GM12874 (cell line): Measurements from ENCODE around the gene TAS2R1.

Source experiments
- CTCF ChIP-seq: IDR thresholded peaks from 2 replicates; pipeline ENCODE4 v1.5.1; 2011; ENCODE audit warnings: low read depth, mild to moderate bottlenecking, control low read depth, low read length, moderate library complexity; ENCODE audit not compliant: insufficient read depth

Gene TAS2R1

DNA sequence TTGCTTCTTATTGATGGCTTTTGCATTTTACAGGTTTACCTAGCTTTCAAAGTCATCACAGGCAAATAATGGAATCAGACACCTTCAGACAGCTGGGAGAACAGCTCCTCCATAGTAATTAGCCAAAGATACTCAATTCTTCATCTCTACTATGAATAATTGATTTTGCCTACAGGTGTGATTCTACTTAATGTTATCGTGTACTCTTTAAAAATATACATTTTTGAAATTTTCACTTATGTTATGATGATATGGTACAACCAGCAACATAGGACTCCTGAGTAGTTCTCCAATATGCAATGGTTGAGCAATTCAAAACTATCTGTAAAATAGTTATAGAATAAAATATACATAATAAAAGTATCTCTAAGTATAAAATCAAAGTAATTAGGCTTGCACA, at the start of gene TAS2R1:
TSS of gene TAS2R1 (minus strand) at position 101 of the 400 bp plus-strand sequence. CDS start 319 bp downstream, outside the sequence.
- no peak for TF ChIP-seq CTCF

- TF ChIP-seq CTCF, result no peak
Observed at GRCh38 chr5:9670371-9670770, 40.2 kb upstream of the TAS2R1 start.

- no peak for TF ChIP-seq CTCF
Observed at GRCh38 chr5:9667906-9668305, 37.8 kb upstream of the TAS2R1 start.

- TF ChIP-seq CTCF, result no peak
Observed at GRCh38 chr5:9663891-9664290, 33.7 kb upstream of the TAS2R1 start.

- TF ChIP-seq CTCF, result no peak
Observed at GRCh38 chr5:9661316-9662015, 31.3 kb upstream of the TAS2R1 start.

- no peak for TF ChIP-seq CTCF
Observed at GRCh38 chr5:9658706-9659105, 28.6 kb upstream of the TAS2R1 start.

DNA sequence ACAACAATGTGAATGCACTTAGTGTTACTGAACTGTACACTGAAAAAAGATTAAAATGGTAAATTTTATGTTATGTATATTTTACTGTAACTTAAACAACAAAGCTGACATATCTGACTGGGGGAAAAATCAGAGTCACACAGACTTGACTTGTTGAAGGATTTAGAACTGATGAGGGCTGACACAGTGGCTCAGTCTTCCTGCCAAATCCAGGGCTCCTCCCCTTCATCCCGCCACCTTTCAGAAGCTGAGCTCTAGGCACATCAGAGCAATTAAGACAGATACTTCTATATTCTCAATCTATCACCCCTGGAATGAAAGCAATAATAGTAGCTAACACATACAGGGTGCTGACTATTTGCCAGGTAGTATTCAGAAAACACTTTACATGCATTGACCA, 27.7 kb upstream of the TAS2R1 start:
- TF ChIP-seq CTCF, result no peak
